GM21526 (cell line): Measurements from ENCODE around the gene ADM.
"Not testable (repeated sequence)": the region's sequence is repeated elsewhere in the genome, so short reads cannot be mapped to it uniquely, and the experiment has no call there.

Source experiments
- ATAC-seq: cut with Tn5 transposase; IDR thresholded peaks from one replicate; pipeline ENCODE4 v1.9.1; 2021; ENCODE audit warnings: moderate library complexity; ENCODE audit not compliant: unreplicated experiment, low FRiP score

Gene ADM

GRCh38 chr11:10304495-10305261 is at the start of gene ADM:
Gene ADM, plus strand, starts transcription at chr11:10305073. Its CDS starts 628 bp downstream, at chr11:10305701.
- ATAC-seq = no peak

DNA sequence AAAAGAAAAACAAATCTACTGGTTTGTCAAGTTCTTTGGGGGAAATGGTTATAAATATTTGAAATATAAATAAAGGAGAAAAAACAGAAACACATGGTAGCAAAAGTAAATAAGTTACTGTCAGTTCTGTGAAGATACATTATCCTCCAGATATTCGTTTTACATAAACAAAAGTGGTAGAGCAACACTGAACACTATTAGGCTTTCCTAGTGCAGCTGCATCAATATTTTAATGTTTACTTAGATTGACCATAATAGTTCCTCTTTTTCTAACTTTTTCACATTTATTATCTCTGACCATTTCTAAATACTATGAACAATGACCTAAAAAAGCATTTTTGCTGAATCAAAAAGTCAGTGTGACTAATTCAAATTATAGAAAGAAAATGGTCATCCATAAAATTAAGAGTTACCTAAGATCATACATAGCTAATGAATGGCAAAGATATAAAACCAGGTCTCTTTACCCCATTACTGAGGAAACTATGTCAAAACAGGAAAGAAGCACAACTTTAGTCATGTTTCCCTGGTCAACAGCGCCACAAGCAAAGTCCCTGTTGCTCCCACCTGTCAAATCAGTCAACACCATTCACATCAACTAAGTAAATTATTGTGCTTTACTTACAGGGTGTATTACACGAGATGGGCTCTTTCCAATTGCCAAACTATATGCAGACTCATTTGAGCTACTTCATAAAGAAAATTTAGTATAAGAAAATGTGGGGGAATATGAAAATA is 49.3 kb upstream of the ADM start:
- ATAC-seq = no peak

- ATAC-seq = no peak
Observed at GRCh38 chr11:10257478-10257877, 47.4 kb upstream of the ADM start.

DNA sequence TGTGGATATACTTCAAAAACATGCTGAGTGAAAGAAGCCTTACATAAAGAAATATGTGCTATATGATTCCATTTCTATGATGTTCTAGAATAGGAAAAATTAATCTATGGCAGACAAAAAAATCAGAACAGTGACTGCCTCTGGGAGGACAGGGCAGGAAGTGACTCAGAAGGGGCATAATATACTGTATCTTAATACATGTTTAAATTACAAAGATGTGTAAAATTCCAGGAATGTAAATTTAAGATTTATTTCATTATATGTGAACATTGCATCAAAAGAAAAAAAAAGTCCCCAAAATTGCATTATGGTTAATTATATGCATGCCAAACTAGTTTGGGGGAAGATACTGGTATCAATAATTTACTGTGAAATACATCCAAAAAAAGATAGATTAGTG is 43.1 kb upstream of the ADM start:
- no peak for ATAC-seq

DNA sequence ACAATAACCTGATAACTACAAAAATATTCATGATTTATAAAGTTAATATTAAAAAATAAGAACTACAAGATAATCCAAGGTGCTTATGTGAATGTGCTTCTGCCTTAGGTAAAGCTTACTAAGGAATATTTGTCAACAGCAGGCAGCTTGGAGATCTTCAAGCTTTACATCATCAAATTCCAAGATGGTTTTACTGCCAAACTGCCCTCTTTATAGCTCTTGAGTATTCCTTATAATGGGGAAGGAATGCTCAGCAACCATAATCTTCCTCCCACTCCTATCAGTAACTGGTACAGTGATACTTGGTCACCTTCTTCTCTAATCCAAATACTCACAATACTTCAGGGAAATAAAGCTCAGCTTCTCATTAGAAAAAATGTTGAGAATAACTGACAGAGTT is 40.9 kb upstream of the ADM start:
- no peak for ATAC-seq

DNA sequence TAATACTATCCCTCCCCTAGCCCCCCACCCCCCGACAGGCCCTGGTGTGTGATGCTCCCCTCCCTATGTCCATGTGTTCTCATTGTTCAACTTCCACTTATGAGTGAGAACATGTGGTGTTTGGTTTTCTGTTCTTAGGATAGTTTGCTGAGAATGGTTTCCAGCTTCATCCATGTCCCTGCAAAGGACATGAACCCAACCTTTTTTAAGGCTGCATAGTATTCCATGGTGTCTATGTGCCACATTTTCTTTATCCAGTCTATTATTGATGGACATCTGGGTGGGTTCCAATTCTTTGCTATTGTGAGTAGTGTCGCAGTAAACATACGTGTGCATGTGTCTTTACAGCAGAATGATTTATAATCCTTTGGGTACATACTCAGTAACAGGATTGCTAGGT is 40.2 kb upstream of the ADM start:
- not testable (repeated sequence) for ATAC-seq

- ATAC-seq = no peak
Observed at GRCh38 chr11:10265936-10266335, 38.9 kb upstream of the ADM start.

DNA sequence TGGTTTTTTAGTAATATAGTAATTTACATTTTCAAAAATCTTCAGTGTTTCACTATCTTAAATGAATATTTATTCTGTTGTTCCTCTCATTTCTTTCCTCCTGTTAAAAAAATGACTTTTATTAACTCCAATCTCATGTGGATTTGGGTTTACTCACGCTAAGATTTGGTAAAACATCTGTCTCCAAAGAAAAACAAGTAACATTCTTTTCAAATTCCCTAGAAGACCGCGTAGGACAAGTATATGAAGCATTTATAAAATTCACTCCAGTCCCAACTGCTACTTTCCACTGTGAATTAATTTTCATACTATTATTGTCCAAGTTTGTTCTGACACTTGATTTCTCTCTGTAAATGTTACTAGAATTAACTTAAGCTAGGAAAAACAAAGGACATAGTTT is 37.1 kb upstream of the ADM start:
- no peak for ATAC-seq

GRCh38 chr11:10268746-10269488 is 36.0 kb upstream of the ADM start:
- no peak for ATAC-seq

DNA sequence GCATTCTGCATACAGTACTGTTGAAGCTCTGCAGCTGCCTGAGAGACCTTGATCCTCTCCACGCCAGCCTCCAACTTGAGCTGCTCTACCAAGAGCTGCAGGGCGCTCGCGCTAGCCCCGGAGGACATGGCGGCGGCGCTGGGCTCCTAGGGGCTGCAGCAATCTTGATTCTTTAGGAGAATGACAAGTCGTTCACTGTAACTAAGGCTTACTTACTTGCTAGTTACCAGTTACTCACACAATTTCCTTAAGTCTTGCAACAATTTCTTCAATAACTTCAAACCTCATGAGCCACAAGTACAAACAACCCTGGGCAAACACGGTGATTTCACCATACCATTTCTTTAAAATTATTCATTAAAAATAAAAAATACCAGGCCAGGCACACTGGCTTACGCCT is 32.7 kb upstream of the ADM start:
- ATAC-seq = no peak

- ATAC-seq = no peak
Observed at GRCh38 chr11:10273738-10274137, 31.1 kb upstream of the ADM start.

DNA sequence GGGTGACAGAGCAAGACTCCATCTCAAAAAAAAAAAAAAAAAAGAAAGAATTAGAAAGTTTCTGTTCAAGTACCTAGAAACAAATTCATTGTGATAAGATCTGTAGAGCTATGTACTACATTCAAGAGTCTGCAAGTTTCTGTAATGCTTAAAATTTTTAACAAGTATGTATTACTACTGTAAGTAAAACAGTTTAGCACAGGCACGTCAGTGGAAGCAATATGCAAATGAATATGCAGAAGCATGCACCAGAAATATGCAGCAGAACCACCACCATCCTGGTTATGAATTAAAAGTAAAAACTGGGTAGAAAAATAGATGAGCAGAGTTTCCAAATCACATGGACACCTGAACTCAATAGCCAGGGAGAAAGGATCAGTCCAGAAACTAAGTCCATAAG is 30.1 kb upstream of the ADM start:
- no peak for ATAC-seq

DNA sequence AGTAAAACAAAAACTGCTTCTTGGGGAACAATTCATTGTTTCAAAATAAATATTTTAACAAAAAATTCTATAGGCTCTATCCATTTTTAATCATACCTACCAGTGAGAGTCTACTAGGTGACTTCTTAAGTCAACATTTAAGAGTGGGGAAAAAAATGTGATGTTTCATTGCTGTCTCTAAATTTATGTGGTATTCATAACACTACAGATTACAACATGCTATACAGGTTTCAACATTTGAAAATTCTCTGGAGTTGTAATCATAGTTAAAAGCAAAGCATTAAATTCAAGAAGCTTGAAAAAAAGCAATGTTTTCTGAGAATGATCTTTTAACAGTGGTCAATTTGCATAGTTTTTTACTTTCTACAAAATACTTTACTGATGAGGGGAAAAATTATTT is 29.2 kb upstream of the ADM start:
- ATAC-seq = no peak

GRCh38 chr11:10282117-10282516 is 22.8 kb upstream of the ADM start:
- no peak for ATAC-seq

GRCh38 chr11:10283991-10284390 is 20.9 kb upstream of the ADM start:
- no peak for ATAC-seq

DNA sequence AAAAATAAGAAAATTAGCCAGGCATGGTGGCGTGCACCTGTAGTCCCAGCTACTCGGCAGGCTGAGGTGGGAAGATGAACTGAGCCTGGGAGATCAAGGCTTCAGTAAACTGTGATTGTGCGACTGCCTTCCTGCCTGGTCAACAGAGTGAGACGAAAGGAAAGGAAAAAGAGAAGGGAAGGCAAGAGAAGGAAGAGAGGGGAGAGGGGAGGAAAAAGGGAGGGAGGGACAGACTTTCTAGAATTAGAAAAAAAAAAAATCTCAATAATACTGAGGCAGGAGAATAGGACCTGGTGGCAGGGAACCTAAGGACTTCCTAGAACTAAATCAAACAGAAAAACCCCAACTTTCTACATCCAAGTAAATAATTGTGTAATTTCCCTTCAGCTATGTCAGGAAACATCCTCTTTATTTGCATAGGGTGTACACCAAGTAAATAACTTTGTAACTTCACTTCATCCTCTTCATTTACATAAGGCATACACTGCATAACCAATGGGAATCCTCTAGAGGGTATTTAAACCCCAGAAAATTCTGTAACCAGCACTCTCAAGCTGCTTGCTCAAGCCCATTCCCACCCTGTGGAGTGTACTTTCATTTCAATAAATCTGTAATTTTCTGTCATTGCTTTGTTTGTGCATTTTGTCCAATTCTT is 19.6 kb upstream of the ADM start:
- no peak for ATAC-seq

- ATAC-seq = no peak
Observed at GRCh38 chr11:10287140-10287539, 17.7 kb upstream of the ADM start.

- no peak for ATAC-seq
Observed at GRCh38 chr11:10287766-10288715, 16.8 kb upstream of the ADM start.

DNA sequence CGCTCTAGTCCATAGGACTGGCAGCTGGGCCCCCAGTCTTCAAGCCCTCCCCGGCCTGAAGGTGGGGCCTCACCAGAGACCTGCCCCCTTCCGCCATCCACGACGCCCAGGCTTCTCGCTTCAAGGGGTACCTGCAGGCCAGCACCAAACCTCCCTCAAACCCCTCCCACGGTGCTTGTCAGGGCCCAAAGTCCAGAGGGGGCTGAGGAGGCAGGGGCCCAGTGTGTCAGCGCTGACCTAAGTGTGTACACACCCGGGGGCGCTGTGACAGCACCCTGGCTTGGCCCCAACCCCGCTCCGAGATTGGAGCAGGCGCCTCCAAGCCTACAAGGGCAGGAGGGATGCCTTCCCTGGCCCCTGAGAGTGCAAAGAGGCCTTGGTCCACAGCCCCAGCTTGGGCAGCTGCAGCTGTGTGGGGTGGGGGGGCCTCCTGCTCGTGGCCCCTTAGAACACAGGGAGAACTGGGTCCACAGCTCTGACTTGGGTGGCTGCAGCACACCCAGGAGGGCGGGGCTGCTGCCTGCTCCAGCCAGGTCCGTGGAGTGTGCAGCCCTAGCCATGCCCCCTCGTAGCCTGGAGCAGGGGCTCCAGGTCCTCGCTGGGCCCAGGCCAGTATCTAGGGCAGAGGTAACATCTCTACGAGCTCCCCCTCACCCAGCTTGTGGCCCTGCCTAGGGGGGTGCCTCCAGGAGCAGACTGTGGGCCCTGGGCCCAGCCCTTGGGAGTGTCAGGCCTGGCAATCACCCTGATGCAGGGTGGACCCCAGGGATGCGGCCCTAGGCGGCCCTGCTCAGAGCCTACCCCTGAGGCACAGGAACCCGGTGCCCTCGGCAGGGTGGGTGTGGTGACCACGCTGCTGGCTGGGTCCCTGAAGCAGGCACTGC is 15.8 kb upstream of the ADM start:
- no peak for ATAC-seq
